Measurements from ENCODE around the gene PTPRS. TPM values are rescaled to one million over a fixed set of nuclear protein-coding genes. Genes with fewer than 3 reads are reported as not detected.

The PTPRS gene
- total RNA-seq, 6 experiments from 2014 or later, result 78.4 to 102 (median 96.8) TPM

- H3K27me3 Mint-ChIP-seq (ENCODE audit: insufficient read depth), result peaks cover 9% of the 10 kb centered on the region
- DNase-seq, result no peak
- no peaks in the 10 kb centered on the region for H3K9me3 Mint-ChIP-seq
- H3K27ac Mint-ChIP-seq, result no peak overlapping the region
- H3K36me3 Mint-ChIP-seq (ENCODE audit: low read depth), result no peaks in the 10 kb centered on the region
- H3K4me3 Mint-ChIP-seq, result no peak overlapping the region
- no peaks in the 10 kb centered on the region for H3K4me1 Mint-ChIP-seq (ENCODE audit: low read depth)
- TF ChIP-seq CTCF (IDR thresholded peaks at IDR 0.05), result no peak
Observed at GRCh38 chr19:5297272-5297669, 43.3 kb downstream of the PTPRS start.

DNA sequence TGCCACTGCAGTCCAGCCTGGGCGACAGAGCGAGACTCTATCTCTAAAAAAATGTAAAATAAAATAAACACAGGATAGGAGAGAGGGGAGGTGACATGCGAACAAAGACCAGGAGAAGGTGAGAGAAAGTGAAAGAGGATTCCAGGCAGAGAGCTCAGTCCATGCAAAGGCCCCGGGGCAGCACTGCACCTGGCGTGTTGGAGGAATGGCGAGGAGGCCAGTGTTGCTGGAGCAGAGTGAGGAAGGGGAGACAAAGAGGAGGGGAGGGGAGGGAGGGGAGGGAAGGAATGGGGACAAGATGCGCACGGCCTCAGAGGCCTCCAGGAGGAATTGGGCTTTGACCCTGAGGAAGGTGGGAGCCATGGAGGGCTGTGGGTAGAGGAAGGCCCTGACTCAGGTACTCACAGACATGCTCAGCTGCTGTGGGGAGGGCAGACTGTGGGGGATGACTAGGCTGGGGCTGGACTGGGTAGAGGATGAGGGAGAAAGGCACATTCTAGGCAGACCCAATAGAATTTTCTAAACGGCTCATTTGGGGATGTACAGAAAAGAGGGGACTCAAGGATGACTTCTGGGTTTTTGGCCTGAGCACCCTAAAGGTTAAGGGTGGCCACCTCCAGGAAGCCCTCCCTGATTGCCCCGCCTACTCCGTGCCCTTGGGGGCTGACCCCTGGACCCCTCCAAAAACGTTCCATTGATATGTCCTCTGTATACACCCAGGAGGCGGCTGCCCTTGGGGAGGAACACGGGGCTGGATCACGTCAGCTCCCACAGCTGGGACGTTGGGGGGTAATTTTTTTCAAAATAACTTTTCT, 43.9 kb downstream of the PTPRS start:
- TF ChIP-seq CTCF (IDR thresholded peaks at IDR 0.05), result no peak
- peaks cover 5% of the 10 kb centered on the region for H3K4me1 Mint-ChIP-seq (ENCODE audit: low read depth)
- peaks cover 7% of the 10 kb centered on the region for H3K27me3 Mint-ChIP-seq (ENCODE audit: insufficient read depth)

DNA sequence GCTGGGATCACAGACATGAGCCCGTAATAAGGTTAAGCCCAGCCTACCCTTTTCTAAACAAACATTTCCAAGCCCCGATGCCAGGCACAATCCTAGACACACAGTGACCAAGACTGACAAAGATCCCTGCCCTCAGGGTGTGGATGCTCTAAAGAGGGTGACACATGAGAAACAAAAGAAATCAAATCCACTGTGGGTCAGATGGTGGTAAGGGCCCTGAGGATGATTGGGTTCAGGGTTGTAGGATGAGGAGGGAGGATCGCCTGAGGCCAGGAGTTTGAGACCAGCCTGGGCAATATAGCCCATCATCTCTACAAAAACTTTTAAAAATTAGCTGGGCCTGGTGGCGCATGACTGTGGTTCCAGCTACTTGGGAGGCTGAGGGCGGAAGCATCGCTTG, 44.6 kb downstream of the PTPRS start:
- no peak for DNase-seq
- Mint-ChIP-seq H3K4me1 (ENCODE audit: low read depth) (peaks cover 8% of the 10 kb centered on the region), H3K27ac (no peak overlapping the region), H3K27me3 (ENCODE audit: insufficient read depth) (peaks cover 7% of the 10 kb centered on the region), H3K4me3 (no peak overlapping the region), H3K36me3 (ENCODE audit: low read depth) (no peaks in the 10 kb centered on the region), H3K9me3 (no peaks in the 10 kb centered on the region)
- TF ChIP-seq CTCF (IDR thresholded peaks at IDR 0.05), result no peak

More for the DNA sequence above, 43.9 kb downstream of the PTPRS start:
- H3K4me3 Mint-ChIP-seq, result no peak overlapping the region
- no peaks in the 10 kb centered on the region for H3K36me3 Mint-ChIP-seq (ENCODE audit: low read depth)
- no peak overlapping the region for H3K27ac Mint-ChIP-seq
- DNase-seq, result no peak
- H3K9me3 Mint-ChIP-seq, result no peaks in the 10 kb centered on the region

DNA sequence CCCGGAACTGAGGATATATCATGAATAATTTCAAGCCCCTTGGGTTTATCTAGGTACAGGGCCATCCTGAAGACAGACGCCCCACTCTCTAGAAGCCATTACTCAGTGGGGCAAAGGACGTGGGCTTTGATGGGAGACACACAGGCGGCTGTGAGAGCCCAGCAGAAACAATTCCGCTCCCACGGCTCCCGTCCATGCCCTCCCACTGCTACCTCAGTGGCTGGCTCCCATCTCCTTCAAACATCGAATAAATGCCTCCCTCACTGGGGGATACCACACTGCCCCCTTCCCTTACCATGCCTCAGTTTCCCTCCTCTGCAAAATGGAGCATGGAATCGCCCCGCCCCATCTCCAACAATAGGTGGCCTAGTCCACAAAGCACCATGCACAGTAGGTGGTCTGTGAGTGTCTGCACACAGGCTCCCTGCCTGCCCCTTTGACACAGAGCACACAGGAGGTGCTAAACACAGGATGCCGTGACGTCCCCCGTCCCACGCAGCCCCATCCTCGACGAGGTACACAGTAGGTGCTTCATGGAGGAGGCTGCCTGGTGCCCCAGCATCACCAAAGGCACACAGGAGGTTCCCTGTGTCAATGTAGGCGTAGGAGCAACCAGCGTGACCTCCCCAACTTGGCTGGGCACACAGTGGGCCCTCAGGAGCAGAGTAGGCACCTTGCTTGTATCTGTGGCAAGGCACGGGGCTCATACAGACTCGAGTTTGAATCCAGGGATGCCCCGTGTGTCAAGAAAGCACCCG, 46.0 kb downstream of the PTPRS start:
- peaks cover 8% of the 10 kb centered on the region for H3K4me1 Mint-ChIP-seq (ENCODE audit: low read depth)
- H3K27ac Mint-ChIP-seq, result no peak overlapping the region
- no peaks in the 10 kb centered on the region for H3K9me3 Mint-ChIP-seq
- peaks cover 7% of the 10 kb centered on the region for H3K27me3 Mint-ChIP-seq (ENCODE audit: insufficient read depth)
- no peaks in the 10 kb centered on the region for H3K36me3 Mint-ChIP-seq (ENCODE audit: low read depth)
- peak overlapping the region; percentile 90 for H3K4me3 Mint-ChIP-seq
- TF ChIP-seq CTCF (IDR thresholded peaks at IDR 0.05), result no peak
- no peak for DNase-seq

DNA sequence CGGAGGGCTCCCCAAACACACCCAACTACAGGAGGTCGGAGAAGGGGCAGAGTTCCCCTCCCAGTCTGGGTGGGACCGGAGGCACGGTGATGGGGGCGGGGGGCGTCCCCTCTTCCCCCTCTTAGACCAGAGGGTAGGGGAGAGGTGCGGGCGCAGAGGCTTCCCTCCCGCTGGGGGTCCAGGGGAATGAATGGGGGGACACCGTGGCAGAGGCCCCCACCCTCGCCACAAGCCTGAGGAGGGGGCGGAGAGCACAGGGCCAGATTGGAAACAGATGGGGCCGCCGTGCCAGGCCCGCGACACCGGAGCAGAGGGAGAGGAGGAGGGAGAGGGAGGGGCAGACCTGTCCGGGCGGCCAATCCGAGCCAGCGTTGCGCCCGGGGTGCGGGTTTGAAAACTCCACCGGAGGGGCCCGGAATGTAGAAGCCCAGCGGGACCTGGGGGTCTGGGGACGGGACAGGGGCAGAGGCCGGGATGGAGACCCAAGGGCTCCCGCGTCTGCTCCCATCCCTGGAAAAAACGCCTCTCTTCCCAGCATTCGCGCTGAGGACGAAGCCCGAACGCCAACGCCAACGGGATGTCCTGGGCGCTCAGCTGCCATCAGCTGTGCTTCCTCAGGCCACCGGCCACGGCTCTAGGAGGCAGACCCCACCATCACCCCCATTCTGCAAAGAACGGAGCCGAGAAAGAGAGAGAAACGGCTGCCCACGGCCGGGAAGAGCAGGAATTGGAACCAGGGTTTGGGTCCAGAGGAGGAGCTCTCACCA, 46.8 kb downstream of the PTPRS start:
- Mint-ChIP-seq H3K36me3 (ENCODE audit: low read depth) (no peaks in the 10 kb centered on the region), H3K4me3 (peak overlapping the region; percentile 90), H3K27me3 (ENCODE audit: insufficient read depth) (peaks cover 3% of the 10 kb centered on the region), H3K27ac (peak overlapping the region; percentile 87), H3K4me1 (ENCODE audit: low read depth) (peaks cover 8% of the 10 kb centered on the region), H3K9me3 (no peaks in the 10 kb centered on the region)
- no peak for TF ChIP-seq CTCF (IDR thresholded peaks at IDR 0.05)
- peak; percentile 20 for DNase-seq
